ENCODE data around the gene CAPN10.

The CAPN10 gene

GRCh38 chr2:240642061-240642805, 55.7 kb downstream of the CAPN10 start:
- DNase-seq = no peak

- no peak for DNase-seq
Observed at GRCh38 chr2:240642806-240643092, 56.2 kb downstream of the CAPN10 start.

- DNase-seq = no peak
Observed at GRCh38 chr2:240643093-240643810, 56.7 kb downstream of the CAPN10 start.

GRCh38 chr2:240643811-240644150, 57.2 kb downstream of the CAPN10 start:
- no peak for DNase-seq

GRCh38 chr2:240644171-240644651, 57.7 kb downstream of the CAPN10 start:
- no peak for DNase-seq

- no peak for DNase-seq
Observed at GRCh38 chr2:240644859-240645301, 58.3 kb downstream of the CAPN10 start.

- DNase-seq = no peak
Observed at GRCh38 chr2:240645346-240645745, 58.8 kb downstream of the CAPN10 start.

- no peak for DNase-seq
Observed at GRCh38 chr2:240645801-240646175, 59.3 kb downstream of the CAPN10 start.

GRCh38 chr2:240646176-240646899, 59.8 kb downstream of the CAPN10 start:
- peak; percentile 47 for DNase-seq

- no peak for DNase-seq
Observed at GRCh38 chr2:240646900-240647502, 60.5 kb downstream of the CAPN10 start.

GRCh38 chr2:240647503-240648154, 61.1 kb downstream of the CAPN10 start:
- no peak for DNase-seq

GRCh38 chr2:240648155-240648649, 61.7 kb downstream of the CAPN10 start:
- DNase-seq = no peak
